IPS-15b (cell line): Measurements from ENCODE around the gene CYP51A1.
"Not testable (repeated sequence)": the region's sequence is repeated elsewhere in the genome, so short reads cannot be mapped to it uniquely, and the experiment has no call there.

Experiments
- H3K27me3 ChIP-seq: one replicate; pipeline ENCODE4 v1.6.1; 2013; ENCODE audit warnings: low read length; ENCODE audit not compliant: control insufficient read depth, insufficient read depth
- H3K36me3 ChIP-seq: one replicate; pipeline ENCODE4 v1.6.1; 2013; ENCODE audit warnings: low read length; ENCODE audit not compliant: control insufficient read depth, insufficient read depth
- H3K4me1 ChIP-seq: one replicate; pipeline ENCODE4 v1.6.1; 2013; ENCODE audit warnings: mild to moderate bottlenecking, low read length; ENCODE audit not compliant: control insufficient read depth, insufficient read depth
- H3K4me3 ChIP-seq: one replicate; pipeline ENCODE4 v1.5.1; 2013; ENCODE audit warnings: low read depth, low read length
- H3K9ac ChIP-seq: one replicate; pipeline ENCODE4 v1.6.1; 2013; ENCODE audit warnings: low read depth, mild to moderate bottlenecking, low read length
- H3K9me3 ChIP-seq: one replicate; pipeline ENCODE4 v1.6.1; 2013; ENCODE audit warnings: mild to moderate bottlenecking, low read length; ENCODE audit not compliant: control insufficient read depth, insufficient read depth

CYP51A1 gene

DNA sequence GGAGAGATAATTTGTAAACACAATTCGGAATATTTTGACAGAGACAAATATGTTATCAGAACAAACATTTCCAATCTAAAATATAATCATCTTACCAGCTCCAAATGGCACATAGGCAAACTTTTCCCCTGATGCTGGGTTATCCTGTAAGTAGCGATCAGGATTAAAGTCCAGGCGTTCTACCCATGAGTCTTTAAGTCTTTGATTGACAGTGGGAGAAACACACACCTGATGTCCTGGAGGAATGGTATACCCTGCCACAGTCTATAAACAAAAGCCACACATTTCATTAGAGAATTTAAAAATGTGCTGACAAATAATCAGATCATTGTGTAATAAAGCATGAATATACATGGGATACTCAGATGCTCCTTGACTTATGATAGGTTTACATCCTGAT lies 17.3 kb downstream of the CYP51A1 start:
- Histone ChIP-seq H3K9me3 (no peaks in the 10 kb centered on the region), H3K4me1 (no peaks in the 10 kb centered on the region), H3K9ac (no peak overlapping the region), H3K27me3 (no peaks in the 10 kb centered on the region), H3K4me3 (no peak overlapping the region), H3K36me3 (peaks cover 5% of the 10 kb centered on the region)

DNA sequence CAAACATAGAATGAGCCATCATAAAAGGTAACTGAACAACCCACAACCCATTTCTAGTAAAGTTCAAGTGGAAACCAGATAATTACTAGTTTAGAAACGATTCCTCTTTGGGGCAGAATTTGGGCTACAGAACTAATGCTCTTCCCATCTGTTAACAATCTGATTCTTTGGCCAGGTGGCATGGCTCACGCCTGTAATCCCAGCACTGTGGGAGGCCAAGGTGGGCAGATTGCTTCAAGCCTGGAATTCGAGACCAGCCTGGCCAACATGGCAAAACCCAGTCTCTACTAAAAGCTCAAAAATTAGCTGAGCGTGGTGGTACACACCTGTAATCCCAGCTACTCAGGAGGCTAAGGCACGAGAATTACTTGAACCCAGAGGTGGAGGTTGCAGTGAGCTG lies 18.5 kb downstream of the CYP51A1 start:
- Histone ChIP-seq H3K4me3 (no peak overlapping the region), H3K9ac (no peak overlapping the region), H3K36me3 (peaks cover 5% of the 10 kb centered on the region), H3K4me1 (no peaks in the 10 kb centered on the region), H3K9me3 (no peaks in the 10 kb centered on the region), H3K27me3 (no peaks in the 10 kb centered on the region)

DNA sequence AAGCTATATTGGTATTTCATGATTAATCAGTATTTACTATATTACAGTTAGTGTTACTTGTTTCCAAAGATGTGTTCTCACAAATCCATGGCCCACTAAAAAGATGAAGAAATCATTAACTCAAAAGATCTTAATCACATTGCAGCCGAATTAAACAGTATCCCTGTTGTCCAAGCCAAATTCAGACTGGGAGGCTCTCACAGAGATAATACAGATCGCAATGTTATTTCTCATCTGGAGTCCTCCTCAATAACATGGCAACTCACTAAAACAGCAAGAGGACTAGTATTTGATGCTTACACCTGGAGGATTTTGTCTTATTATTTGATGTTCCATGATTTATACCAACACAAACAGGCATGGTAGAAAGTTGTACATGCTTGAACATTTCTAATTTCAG lies 23.4 kb downstream of the CYP51A1 start:
- Histone ChIP-seq H3K9me3 (no peaks in the 10 kb centered on the region), H3K27me3 (no peaks in the 10 kb centered on the region), H3K36me3 (no peaks in the 10 kb centered on the region), H3K9ac (no peak overlapping the region), H3K4me3 (no peak overlapping the region), H3K4me1 (no peaks in the 10 kb centered on the region)

DNA sequence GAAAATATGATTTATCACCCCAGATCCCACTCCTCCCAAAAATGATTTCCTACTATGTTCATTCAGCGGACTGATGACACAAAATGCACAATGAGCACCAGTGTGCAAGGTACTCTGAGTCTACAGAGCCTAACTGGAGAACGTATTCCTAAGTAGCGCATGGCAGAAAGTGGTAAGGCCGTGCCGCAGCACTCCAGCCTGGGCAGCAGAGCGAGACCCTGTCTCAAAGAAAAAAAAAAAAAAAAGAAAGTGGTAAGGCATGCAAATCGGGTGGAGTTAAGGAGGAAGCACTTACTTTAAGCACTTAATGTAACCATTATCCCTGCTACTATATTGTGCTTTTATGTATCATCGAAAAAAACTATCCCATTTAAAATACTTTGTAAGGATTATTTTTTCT lies 25.5 kb downstream of the CYP51A1 start:
- Histone ChIP-seq H3K4me1 (no peaks in the 10 kb centered on the region), H3K36me3 (no peaks in the 10 kb centered on the region), H3K9ac (no peak overlapping the region), H3K9me3 (no peaks in the 10 kb centered on the region), H3K4me3 (no peak overlapping the region), H3K27me3 (no peaks in the 10 kb centered on the region)

DNA sequence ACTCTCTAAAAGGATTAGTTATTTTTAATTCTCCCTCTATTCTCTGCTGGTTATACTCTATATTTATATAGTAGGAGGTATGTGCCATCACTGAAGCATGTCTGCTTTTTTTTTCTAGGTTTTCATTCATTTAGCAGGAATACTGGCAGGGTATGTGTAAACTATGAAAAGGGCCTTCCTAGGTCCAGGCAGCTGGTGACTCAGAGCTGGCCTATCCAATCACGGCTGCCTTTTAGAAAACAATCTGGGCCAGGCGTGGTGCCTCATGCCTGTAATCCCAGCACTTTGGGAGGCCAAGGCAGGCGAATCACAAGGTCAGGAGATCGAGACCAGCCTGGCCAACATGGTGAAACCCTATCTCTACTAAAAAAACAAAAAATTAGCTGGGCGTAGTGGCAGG lies 31.4 kb downstream of the CYP51A1 start:
- not testable (repeated sequence) for H3K27me3 ChIP-seq, H3K9ac ChIP-seq, H3K36me3 ChIP-seq, H3K9me3 ChIP-seq, H3K4me1 ChIP-seq, H3K4me3 ChIP-seq

DNA sequence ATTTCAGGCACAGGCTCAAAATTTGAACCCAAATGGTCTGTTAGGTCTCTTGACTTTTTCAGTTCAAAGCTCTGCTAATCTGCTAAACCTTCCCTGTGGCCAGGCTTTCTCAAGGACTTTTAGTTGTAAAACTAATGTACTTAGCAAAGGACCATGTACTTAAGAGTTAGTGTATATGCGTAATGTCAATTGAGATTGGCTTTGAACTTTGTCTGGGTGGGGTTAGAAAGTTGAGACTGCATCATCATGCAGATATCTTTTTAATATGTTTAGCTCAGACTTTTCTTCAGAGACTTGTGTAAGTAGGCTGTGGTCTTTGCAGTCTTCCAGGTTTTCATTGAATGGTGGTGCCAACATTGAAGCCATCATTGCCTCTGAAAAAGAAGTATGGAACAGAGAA lies 33.7 kb downstream of the CYP51A1 start:
- Histone ChIP-seq H3K4me1 (no peaks in the 10 kb centered on the region), H3K9me3 (no peaks in the 10 kb centered on the region), H3K9ac (no peak overlapping the region), H3K4me3 (no peak overlapping the region), H3K36me3 (peaks cover 4% of the 10 kb centered on the region), H3K27me3 (no peaks in the 10 kb centered on the region)

DNA sequence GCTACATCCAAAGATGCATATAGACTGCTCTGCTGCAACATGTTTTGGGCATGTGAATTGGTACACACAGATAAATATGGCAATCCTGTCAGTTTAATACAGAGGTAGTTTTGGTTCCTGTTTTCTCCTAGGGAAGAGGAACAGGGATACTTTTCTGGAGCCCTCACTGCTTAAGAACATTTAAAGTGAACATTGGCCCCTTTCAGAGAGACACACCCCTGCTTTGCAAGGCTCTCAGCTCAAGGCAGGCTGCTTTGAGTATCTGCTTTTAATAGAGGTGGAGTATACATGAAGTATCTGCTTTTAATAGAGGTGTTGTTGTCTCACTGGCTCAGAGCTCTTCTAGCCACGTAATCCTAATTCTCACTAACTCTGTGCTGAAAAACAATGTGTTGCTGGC lies 38.9 kb downstream of the CYP51A1 start:
- H3K36me3 ChIP-seq, result peaks cover 8% of the 10 kb centered on the region
- H3K4me1 ChIP-seq, result peaks cover 2% of the 10 kb centered on the region

DNA sequence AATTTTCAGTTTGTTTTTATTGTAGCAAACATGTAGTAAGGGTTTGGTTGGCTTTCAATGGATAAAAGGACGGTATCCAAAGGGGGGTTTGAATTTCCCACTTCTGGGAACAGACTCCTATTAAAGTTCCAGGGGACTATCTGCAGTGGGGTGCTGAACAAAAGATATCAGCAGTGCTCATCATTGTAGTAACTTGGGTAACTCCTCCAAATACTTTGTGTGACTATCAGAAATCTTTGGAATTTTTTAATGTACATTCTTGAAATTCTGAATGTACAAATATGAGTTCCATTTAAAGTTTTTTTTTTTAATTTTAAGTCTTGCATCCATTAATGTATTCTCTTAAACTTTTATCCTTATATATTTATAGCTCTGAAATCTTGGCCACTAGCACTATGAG lies 42.1 kb downstream of the CYP51A1 start:
- Histone ChIP-seq H3K36me3 (peaks cover 8% of the 10 kb centered on the region), H3K9ac (no peak overlapping the region), H3K27me3 (no peaks in the 10 kb centered on the region), H3K4me3 (no peak overlapping the region), H3K9me3 (no peaks in the 10 kb centered on the region), H3K4me1 (peaks cover 2% of the 10 kb centered on the region)

More for the DNA sequence above, 38.9 kb downstream of the CYP51A1 start:
- no peaks in the 10 kb centered on the region for H3K27me3 ChIP-seq
- no peak overlapping the region for H3K4me3 ChIP-seq
- H3K9ac ChIP-seq, result no peak overlapping the region
- H3K9me3 ChIP-seq, result no peaks in the 10 kb centered on the region

DNA sequence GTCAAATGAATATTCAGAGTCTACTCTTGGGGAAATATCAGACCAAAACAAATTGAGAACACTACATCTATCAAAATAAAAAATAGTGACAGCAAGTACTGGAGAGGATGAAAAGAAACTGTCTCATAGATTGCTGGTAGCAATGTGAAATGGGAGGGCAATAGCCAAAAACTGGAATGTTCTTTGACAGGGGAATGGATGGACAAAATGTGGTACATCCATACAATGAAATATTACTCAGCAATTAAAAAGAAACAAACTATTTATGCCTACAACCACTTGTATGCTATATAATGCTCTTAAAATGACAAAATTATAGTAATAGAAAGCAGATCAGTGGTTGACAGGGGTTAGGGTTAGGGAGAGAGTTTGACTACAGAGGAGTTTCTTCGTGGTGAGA lies 46.0 kb downstream of the CYP51A1 start:
- H3K27me3 ChIP-seq, result no peaks in the 10 kb centered on the region
- no peaks in the 10 kb centered on the region for H3K4me1 ChIP-seq
- peaks cover 3% of the 10 kb centered on the region for H3K36me3 ChIP-seq
- no peak overlapping the region for H3K9ac ChIP-seq
- no peak overlapping the region for H3K4me3 ChIP-seq
- no peaks in the 10 kb centered on the region for H3K9me3 ChIP-seq

DNA sequence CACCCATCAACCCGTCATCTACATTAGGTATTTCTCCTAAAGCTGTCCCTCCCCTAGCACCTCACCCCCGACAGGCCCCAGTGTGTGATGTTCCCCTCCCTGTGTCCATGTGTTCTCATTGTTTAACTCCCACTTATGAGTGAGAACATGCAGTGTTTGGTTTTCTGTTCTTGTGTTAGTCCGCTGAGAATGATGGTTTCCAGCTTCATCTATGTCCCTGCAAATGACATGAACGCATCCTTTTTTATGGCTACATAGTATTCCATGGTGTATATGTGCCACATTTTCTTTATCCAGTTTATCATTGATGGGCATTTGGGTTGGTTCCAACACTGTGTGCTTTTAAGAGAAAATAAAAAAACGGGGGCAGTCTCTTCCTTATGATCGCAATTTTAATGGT lies 50.4 kb downstream of the CYP51A1 start:
- H3K9ac ChIP-seq, H3K4me3 ChIP-seq, H3K36me3 ChIP-seq, H3K4me1 ChIP-seq, H3K27me3 ChIP-seq, H3K9me3 ChIP-seq: not testable (repeated sequence)

DNA sequence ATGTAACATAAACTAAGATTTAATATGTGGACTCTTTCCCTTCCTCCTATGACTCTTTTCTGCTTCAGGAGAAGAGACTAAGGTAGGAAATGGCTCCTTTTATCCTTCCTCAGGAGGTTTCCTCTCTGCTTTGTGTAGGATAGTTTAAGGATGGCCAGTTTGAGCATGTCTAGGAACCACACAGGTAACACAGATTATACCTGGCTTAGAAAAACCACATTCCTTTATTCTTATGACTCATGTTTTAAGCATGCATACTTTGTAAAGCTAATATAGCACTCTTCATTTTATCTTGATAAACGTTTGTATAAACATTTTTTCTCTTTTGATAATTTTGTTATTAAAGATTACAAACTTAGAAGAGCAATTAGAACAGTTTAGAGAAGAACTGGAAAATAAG lies 57.8 kb downstream of the CYP51A1 start:
- Histone ChIP-seq H3K27me3 (no peaks in the 10 kb centered on the region), H3K4me1 (no peaks in the 10 kb centered on the region), H3K4me3 (no peak overlapping the region), H3K36me3 (no peaks in the 10 kb centered on the region), H3K9me3 (no peaks in the 10 kb centered on the region), H3K9ac (no peak overlapping the region)

DNA sequence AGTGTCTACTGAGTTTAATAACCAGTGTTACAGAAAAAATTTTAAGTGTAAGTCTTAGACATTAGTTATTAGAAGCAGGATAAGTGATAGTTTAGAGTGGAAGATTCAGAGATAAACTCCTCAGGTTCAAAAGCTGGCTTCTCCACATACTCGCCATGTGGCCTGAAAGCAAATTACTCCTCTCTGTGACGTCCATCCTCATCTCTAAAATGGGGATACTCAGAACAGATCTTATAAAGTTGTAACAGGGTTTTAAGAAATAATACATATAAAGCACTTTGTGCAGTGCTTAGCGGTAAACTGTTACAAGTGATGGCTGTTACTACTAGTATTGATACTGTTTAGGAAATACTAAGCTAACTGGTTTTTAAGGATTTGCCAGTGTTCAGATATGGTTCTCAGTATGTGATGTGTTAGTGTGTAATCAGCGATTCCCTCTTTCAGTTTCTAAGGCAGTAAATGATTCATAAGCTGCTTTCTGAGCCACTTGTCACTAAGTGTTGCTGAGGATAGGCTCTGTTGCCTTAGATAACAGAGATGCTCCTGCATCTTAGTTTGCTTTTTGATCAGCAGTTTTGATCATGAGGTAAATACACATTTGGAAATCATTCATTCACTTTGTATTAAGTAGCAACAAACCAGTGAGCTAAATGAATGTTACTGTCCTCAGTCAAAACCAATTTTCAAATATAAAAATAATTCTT lies 58.7 kb downstream of the CYP51A1 start:
- Histone ChIP-seq H3K27me3 (no peaks in the 10 kb centered on the region), H3K4me3 (no peak overlapping the region), H3K36me3 (no peaks in the 10 kb centered on the region), H3K9me3 (no peaks in the 10 kb centered on the region), H3K9ac (no peak overlapping the region), H3K4me1 (no peaks in the 10 kb centered on the region)
